Right kidney (tissue), 1 donor: ENCODE results near the gene DPP3.

Experiments used
- DNase-seq: peaks from one replicate; pipeline ENCODE4 v3.0.0-alpha.2; 2016

DPP3 gene

DNA sequence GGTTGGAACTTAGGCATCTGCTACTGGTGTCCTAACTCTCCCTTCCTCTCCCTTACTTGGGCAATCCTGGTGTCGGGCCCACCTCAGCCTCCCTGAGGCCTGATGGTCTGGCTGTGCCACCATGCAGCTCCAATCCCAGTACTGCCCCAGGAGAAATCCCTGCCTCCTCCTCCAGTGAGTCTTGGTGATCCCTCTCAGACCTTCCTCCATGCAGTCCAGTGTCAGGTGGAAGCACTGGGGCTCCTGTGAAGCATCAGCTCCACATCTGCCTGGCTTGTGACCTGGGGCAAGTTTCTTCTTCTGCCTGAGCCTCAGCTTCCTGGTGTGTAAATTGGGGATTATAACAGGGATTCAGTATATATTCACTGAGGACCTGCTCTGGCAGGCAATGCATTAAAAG lies 15.3 kb upstream of the DPP3 start:
- no peak for DNase-seq

- no peak for DNase-seq
Observed at GRCh38 chr11:66465373-66466224, 14.6 kb upstream of the DPP3 start.

DNA sequence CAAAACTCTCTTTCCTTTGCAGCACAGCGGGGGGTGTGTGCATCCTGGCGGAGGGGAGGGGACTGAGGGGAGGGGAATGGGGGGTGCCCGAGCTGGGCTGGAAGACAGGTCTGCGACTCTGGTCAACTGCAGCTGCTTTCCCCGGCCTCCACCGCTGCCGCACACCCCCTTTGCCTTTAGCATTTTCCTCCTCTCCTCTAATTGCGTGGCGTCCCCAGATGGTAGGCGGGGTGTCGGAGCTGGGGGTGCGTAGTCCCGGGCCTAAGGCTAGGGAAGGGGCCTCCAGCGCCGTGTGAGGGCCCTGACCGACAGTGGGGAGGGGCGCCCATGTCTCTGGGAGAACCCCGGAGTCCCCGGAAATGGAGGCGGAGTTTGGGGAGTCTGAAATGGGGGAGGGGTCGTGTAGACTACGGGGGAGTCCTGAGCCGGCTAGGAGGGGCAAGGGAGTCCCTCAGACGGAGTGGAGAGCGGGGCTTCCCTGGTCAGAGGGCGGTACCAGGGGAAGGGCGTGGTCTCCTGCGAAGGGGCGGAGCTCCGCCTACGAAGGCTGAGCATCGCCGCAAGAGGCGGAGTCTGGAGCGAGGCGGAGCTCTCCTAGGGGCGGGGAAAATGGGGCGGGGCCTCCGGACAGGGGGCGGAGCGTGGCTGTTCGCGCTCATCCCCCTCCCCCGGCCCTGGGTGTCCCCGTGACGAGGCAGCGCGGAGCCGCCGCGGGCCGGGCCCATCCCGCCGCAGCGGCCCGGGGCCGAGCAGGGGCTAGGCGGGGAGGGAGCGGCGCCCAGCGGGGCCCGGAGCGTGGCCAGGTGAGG lies 13.8 kb upstream of the DPP3 start, which contains the start of gene PELI3:
TSS of gene PELI3 (plus strand) at position 681 of the 809 bp plus-strand sequence. CDS start 1,224 bp downstream, outside the sequence.
- peak; percentile 85 for DNase-seq

GRCh38 chr11:66467034-66467659 lies 13.1 kb upstream of the DPP3 start:
- peak; percentile 54 for DNase-seq

DNA sequence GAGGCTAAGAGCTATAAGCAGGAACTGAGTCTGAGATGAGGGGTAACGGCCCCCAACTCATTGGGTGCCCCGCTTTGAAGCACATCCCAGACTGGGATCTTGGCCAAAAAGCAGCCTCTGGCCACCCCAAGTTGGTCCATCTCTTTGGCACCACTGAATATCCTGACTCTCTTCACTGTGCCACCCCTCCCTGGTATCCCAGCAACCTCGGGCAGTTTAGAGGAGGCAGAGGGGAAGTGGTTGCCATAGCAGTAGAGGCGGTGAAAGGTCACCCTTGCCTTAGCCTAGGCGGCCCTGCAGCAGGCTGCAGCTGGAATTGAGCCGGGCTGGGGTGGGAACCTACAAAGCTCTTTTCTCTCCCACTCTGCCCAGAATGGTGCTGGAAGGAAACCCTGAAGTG lies 12.5 kb upstream of the DPP3 start:
- DNase-seq, result no peak

GRCh38 chr11:66468691-66469090 lies 11.5 kb upstream of the DPP3 start:
- DNase-seq, result no peak

- DNase-seq, result no peak
Observed at GRCh38 chr11:66469441-66469840, 10.8 kb upstream of the DPP3 start.

DNA sequence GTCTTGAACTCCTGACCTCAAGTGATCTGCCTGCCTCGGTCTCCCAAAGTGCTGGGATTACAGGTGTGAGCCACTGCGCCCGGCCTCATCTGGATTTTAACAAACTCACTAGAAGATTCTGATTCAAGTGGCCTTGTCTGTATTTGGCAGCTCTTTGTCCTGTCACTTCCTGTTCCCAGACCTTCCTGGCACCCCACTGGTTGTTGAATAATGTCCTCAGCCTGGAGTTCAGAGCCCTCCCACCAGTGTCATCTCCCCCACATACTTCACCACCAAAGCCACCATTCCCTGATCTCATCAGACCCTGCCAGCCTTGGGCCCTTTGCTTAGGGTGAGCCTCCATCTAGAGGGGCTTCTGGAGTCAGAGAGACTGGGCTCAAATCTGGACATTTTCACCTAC lies 10.2 kb upstream of the DPP3 start:
- no peak for DNase-seq

- no peak for DNase-seq
Observed at GRCh38 chr11:66471142-66471541, 9.1 kb upstream of the DPP3 start.

DNA sequence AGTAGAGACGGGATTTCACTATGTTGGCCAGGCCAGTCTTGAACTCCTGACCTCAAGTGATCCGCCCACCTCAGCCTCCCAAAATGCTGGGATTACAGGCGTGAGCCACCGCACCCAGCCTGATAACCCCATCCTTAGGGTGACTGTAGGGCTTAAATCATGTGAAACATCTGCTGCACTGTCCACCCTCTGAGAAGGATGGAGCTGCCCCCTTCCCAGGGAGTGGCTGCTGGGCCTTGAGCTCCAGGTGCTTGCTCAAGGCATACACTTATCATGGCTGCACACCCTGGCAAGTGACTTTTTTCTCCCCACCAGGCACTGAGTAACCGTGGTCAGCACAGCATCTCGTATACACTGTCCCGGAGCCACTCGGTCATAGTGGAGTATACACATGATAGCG lies 8.2 kb upstream of the DPP3 start:
- no peak for DNase-seq

- no peak for DNase-seq
Observed at GRCh38 chr11:66473167-66473566, 7.1 kb upstream of the DPP3 start.

DNA sequence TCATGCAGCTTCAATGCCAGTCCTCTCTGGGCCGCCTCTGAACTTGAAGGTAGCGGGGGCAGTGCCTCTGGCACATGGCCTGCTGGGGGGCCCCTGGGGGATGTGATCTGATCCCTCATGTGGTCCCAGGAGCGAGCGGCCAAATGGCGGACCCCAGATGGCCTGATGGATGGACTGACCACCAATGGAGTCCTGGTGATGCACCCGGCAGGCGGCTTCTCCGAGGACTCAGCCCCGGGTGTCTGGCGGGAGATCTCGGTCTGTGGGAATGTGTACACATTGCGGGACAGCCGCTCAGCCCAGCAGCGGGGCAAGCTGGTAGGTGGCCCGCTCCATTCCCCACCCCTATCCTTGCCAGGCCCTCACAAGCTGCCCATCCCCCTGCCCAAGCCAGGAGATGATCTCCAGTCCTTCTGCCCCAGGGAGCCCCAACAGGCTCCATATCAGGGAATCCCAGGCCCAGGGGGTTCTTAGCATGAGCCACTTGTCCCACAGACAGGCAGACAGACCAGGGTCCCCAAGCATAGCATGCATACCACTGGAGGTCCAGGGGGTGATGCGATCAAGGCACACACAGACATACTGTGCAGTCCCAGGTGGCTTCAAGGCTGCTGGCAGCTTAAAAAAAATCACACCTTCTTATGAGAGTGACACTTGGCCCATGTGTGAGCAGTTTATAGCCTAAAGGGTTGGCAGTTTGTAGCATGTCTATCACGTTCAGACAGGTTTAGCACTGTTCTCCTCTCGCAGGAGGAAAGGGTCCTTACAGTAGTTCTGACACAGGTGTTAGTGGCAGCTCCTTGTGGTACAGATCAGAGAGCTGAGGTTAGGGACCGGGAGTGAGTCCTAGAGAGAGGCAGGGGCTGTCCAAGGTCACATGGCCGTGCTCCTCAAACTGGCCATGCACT lies 6.4 kb upstream of the DPP3 start:
- DNase-seq, result no peak

DNA sequence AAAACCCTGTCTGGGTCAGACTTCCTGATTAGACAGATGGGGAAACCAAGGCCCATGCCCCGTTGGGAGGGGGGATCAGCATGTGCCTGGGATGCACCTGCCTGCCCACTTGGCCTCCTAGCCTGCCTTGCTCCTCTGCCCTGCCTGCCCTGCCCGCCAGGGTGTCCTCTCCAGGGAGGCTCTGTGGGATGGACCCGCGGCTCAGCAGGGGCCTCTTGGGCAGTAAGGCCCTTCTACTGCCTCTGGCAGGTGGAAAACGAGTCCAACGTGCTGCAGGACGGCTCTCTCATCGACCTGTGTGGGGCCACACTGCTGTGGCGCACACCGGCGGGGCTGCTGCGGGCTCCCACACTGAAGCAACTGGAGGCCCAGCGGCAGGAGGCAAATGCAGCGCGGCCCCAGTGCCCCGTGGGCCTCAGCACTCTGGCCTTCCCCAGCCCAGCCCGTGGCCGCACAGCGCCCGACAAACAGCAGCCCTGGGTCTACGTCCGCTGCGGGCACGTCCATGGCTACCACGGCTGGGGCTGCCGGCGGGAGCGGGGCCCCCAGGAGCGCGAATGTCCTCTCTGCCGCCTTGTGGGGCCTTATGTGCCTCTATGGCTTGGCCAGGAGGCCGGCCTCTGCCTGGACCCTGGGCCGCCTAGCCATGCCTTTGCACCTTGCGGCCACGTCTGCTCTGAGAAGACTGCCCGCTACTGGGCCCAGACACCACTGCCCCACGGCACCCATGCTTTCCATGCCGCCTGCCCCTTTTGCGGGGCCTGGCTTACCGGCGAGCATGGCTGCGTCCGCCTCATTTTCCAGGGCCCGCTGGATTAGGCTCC lies 4.7 kb upstream of the DPP3 start:
- DNase-seq, result no peak

DNA sequence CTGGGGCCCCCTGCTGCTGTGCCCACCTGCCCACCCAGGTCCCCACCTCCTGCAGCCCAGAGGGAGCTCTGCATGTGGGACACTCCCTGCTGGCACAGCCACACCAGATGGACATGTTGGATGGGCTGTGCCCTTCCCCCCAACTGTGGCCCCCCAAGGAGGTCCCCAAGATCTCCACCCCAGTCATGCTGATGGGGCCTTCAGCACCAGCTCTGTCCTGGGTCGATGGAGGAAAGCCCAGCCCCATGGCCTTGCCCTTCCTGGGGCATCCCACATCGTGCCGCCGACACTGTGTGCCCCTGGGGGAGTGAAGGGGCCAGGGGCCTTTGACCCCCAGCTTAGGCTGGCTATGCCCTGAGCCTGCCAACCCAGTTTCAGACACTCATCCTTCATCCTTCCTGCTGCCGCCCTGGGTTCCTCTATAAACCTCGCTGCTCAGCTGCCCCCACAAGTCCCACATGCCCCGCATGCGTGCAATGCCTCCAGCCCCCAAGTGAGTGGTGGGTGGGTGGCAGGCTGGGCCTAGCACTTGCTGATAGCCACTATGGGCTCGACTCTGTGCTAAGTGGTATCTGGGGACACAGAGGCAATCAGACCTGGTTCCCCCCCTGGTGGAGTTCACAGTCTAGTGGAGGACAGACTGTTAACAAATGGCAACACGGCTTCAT lies 3.9 kb upstream of the DPP3 start:
- no peak for DNase-seq

- no peak for DNase-seq
Observed at GRCh38 chr11:66476841-66477251, 3.4 kb upstream of the DPP3 start.

- no peak for DNase-seq
Observed at GRCh38 chr11:66477263-66478201, 2.7 kb upstream of the DPP3 start.

DNA sequence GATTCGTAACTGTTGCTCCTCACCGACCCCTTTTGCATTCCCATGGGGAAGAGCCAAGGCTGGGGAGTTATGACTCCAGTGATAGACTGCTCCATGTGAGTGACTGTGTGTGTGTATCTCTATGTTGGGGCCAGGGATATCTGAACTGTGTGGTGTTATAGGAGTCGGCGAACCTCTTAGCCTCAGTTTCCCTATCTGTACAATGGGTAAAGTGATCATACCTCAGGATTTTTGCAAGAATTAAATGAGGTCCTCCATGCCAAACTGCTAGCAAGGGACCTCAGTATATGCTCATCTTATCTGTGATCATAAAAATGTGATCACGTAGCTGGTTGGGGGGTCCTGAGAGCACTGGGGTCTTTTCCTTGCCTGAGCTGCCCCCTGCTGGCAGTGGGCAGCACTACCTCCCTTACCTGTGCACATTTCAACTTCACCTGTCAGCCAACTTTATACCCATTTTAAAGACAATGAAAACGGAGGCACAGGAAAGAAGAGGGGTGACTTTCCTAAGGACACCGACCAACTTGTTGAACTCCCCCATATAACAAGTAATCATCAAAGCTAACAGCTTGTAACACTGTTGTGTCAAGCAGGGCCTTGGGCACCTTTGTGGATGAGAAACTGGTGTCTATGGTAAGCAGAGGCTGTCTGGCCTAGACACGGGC lies 1.4 kb upstream of the DPP3 start:
- no peak for DNase-seq

DNA sequence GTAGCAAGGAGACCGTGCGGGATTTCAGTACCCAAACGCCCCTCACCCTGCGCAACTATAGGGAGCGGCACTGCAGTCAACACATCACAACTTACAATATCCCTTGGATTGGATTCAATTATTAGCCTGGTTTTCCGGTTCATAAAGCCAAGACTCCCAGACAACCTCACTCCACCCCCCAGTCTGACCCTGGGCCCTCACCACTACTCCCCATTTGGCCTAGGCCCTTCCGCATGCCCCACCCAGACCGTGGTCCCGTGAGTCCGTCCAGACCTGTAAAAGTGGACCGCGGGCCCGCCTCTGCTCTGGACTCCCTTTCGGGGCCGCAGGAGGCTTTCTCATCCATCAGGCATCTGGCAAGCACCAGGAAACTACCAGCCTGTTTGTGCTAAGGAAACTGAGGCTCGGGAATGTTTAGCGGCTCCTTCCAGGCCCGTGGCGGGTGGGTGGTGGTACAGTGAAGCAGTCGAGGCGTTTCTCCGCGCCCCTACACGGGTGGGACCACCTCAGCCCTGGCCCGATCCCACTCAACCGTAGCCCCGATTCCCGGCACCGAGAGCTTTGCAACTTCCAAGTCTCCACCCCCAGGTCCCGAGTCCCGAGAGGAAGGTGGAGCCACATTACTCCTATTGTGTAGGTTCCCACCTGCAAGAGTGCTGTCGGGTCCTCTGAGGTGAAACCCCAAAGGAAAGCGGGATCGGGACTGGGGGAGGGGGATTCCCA lies 679 bp upstream of the DPP3 start:
- no peak for DNase-seq
